HG03354 (cell line): ENCODE data around the gene ARRB1.
"Not testable (repeated sequence)": the region's sequence is repeated elsewhere in the genome, so short reads cannot be mapped to it uniquely, and the experiment has no call there.

Experiments used
- ATAC-seq: cut with Tn5 transposase; IDR thresholded peaks from one replicate; pipeline ENCODE4 v1.9.1; 2021; ENCODE audit warnings: mild to moderate bottlenecking; ENCODE audit not compliant: unreplicated experiment, poor library complexity, severe bottlenecking

The ARRB1 gene

DNA sequence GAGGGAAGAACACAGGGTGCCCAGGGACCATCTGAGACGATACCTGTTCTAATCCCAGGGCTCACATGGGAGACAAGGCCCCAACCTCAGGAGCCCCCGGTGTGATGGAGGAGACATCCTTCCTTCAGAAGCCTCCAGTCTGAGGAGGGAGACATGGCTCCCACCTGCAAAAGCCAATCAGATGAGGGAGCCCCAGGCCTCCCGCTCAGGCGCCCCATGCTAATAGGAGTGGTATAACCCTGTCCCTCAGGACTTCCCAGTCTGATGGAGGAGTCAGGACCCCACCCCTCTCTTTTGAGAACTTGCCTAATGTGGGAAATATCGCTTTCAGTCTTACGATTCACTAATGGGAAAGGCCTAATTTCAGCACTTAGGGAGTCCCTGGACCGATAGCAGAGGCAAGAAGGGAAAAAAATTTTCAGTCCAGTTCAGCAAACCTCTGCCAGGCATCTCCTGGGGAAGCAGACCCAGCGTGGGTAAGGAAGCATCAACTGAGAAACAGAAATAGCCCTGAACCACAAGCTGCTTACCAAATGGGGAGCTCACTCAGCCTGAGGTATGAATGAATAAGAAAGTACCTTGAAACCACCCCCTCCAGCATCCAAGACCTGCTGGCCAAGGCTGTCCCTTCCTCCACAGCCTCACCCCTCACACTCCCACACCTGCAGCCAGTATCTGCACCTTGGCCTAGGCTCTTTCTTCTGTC lies 5.9 kb downstream of the ARRB1 start:
- no peak for ATAC-seq

DNA sequence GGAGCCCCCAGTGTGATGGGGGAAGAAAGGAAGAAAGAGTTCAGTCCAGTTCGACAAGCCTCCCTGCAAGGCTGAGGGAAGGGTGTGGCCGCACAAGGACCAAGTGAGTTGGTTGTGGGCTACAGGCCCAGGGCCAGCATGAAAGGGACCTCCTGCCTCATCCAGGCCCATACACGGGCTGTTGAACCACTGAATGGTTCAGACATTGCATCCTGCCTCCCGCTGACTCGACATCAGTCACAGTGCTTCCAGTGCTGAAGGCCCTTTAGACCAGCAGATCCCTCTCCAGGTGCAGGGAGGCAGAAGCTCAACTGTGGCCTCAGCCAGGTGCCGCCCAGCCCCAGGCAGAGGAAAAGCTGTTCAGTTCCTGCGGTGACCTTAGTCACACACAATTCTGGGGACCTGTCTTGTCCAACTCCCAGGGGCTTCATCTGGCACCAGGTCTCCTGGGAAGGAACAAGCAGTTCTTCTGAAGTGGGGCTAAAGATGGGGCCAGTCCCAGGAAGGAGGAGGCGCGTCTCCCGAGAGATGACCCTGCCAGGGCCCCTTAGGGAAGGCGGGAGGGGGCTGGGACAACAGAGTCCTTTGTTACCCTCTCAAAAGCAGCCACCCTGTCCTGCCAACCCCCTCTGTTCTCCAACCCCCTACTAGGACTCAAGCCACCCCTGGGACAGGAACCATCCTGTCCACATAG lies 6.6 kb downstream of the ARRB1 start:
- no peak for ATAC-seq

DNA sequence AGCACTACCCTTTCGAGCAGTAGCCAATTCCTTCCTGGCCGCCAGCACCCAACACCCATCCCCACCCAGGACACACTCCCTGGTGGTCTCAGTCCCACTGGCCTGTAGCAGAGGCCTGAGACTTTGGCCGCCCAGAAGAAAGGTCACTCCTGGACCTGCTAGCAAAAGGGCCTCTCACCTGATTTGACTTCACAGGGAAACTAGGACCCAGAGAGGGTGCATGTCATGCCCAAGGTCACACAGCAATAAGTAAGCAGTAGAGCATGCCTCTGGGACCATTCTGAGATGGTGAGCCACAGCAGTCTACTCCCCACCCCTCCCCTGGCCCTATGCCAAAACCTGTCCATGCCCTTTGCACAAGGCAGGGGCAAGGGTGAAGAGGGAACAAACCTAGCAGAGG lies 7.3 kb downstream of the ARRB1 start:
- no peak for ATAC-seq

DNA sequence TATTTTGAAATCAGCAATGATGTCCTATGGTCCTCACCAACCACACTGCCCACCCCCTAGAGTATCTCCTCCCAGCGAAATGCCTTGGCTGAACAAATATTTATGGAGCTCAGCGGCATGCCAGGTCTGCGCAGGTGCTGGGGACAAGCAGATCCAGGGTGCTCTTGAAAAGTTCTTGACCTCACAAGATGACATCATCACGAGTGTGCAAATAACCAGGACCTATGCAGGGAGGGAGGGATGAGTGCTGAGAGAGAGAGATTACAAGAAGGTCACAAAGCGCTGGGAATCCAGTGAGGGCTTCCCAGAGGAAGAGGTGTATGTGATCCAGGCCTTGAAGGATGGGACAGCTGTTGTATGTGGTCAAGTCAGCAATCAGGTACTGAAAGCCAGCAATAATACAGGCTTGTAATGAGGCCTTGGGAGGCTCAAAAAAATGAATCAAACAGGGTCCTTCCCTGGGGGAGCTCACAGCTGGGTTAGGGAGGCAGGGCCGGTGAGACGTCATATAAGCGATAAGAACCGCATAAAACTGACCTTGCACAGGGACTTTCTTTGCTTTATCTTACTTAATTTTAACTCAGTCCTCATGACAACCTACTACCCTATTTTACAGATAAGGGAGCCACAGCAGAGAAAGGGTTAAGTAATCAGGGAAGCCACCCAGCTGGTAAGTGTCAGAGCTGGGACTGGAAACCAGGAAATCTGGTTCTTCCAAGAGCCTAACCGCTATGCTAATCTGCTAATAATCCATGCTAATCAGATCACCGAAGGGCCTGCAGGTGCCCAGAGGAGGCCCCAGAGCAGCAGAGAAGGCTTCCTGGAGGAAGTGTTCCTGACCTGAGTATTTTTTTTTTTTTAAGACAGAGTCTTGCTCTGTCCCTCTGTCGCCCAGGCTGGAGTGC lies 8.2 kb downstream of the ARRB1 start:
- ATAC-seq, result no peak

DNA sequence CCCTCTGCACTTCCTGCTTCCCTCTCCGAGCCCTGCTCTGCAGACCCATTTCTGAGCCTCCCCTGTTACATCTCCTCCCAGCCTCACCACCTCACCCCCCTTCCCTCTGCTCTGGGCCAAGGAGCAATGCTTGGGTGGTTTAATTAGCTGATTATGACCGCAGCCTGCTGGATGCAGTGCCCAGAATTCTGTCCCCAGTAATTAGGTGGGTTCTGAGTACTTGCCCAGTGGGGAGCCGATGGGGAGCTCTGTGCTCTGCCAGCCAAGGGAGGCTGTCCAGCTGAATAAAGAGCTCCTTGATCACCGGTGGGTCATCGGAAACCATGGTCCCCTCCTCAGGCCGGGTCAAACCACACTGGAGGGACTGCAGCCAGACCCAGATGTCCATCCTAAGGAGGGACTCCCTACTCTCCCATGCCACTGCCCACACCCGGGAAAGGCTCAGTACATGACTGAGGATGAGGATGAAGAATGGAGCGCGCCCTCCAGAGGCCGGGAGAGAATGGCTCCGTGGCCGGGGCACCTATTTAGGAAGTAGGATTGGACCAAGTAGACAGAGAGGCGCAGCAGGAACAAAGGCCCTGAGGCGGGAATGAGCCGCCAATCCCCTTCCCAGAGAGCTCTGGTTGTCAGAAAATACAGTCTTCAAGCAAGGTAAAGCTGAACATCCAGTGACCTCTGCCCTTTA lies 9.1 kb downstream of the ARRB1 start:
- ATAC-seq, result no peak

DNA sequence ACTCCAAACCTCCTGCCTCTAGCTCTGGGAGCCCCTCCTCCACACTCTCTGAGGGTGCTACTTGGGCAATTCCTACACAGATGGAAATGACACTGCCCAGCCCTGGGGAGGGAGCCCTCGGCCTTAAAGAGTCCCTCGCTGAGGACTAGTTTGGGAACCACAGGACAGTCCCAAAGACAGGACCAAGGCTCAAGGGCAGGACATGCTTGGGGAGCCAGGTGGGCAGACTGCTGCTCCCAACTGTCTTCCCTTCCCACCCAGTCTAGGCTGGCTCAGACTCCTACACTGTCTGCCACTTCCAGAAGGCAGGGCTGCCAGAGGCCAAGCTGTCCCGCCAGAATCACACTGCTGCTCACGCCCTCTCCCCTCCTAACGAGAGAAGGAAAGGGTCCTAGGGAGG lies 9.8 kb downstream of the ARRB1 start:
- ATAC-seq, result no peak

DNA sequence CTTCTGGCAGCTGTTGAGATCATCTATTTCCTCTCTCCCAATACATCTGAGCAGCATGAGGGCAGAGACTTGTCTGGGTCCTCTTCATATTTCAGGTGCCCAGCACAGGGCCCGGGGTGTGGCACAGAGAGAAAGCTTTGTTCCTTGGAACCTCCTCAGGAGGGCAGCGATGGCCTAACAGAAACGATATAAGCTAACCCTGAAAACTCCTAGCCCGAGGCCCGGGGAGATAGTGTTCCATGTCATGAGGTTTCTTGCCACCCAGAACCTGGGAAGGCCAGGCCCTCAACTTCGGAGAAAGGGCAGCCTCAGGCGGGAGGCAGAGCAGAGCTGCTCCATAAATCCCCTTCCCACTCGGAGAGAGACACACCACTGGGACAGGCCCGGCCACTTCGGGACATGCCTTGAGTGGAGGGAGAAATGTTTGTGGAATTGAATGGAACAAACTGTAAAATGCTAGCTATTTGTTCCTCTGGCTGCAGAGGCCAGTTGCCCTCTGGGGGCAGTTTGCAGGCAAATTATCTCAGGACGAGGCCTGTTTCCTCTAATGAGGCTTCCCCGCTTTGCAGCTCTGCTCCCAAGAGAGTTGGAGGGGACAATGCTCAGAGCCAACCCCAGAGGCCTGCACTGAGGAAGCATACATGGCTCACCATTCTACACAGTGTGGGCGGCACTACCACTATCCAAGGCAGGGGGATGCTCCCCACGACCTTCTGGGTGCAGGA lies 11.6 kb downstream of the ARRB1 start:
- no peak for ATAC-seq

DNA sequence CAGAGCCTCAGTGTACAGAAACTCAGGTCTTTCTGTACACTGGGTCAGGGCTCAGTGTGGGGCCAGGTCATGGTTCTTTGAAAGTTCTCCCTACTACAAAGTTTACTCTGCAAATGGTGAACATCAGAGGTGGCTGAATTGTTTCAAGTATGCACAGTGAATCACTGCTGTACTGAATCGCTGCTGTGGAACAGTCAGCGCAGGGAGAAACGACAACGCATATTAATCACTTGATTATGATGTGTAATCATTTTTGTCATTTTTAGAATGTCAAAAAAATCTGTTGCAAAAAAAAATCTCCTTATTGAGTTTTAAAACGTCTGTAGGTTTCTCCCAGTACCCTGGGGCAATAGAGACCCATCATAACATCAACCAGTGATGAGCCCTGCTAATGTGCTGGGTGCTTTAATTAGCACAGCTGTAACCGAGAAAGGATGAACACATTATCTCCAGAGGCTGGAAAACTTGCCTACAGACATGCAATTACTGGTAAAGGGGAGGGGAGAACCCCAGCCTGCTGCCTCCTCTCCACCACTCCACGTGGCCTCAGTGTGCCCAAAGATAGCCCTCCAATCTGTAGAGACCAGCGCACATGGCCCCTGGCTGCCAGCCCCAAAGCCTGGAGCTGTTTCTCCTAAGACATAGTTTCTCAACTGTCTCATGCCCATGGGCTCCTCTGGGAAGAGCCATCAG lies 12.8 kb downstream of the ARRB1 start:
- no peak for ATAC-seq

DNA sequence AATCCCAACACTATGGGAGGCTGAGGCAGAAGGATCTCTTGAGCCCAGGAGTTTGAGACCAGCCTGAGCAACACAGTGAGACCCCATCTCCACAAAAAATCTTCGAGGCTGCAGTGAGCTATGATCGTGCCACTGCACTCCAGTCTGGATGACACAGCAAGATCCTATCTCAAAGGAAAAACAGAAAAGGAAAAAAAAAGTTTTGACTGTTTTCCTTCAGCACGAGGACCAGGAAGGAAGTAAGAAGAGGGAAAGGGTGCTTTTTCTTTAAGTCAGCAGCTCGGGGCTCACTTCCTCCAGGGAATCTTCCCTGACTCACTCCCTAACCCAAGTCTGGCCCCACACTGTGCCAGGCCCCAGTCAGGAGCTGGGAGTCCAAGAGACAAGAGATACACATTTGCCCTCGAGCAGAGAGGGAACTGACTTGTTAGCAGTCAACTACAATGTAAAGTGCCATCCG lies 14.2 kb downstream of the ARRB1 start:
- ATAC-seq, result no peak

DNA sequence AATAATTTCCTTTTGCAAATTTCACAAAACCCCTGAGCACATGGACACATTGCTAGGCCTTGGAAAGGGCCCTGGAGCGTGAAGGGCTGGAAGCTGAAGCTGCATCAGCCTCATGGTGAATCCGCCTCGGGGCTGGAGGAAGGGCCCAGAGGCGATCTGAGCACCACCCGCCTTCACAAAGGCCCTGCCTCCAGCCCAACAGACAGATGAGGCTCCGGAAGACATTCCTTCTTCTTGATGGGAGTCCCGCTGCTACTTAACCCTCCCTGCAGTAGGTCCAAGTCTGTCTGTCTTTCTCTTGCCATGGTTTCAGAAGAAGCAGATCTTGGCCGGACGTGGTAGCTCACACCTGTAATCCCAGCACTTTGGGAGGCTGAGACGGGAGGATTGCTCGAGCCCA lies 16.5 kb downstream of the ARRB1 start:
- no peak for ATAC-seq

DNA sequence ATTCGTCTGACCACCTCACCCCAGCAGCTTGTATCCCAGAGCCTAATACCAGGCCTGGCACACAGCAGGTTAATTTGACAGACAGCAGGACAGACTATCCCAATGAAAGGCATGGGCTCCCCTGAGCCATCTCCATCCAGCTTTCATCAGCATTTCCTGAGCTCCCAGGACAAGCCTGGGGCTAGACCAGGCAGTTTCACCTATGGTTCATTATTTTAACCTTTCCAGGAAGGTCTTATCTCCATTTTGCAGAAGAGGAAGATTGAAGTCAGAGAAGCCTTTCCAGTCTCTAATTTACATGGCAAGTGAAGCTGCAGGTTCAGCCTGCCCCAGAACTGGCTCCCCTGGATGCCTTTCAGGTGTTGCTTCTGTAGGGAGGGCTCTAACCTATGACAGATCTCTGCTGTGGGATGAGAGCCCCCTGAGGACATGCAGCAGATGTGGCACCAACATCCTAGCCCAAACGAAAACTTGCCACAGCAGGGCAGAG lies 17.0 kb downstream of the ARRB1 start:
- no peak for ATAC-seq

DNA sequence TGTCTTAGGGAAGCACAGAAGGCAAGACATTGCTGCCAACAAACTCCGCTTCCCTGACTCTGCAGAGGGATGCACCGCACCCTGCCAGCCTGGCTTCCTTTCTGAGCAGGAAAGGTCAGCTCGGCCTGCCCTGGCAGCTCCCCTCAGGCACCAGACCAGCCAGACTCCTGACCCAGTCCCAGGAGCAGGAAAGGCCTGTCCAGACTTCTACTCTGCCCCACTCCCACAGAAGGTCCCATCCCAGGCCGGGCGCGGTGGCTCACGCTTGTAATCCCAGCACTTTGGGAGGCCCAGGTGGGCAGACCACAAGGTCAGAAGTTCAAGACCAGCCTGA lies 17.7 kb downstream of the ARRB1 start:
- ATAC-seq, result no peak

DNA sequence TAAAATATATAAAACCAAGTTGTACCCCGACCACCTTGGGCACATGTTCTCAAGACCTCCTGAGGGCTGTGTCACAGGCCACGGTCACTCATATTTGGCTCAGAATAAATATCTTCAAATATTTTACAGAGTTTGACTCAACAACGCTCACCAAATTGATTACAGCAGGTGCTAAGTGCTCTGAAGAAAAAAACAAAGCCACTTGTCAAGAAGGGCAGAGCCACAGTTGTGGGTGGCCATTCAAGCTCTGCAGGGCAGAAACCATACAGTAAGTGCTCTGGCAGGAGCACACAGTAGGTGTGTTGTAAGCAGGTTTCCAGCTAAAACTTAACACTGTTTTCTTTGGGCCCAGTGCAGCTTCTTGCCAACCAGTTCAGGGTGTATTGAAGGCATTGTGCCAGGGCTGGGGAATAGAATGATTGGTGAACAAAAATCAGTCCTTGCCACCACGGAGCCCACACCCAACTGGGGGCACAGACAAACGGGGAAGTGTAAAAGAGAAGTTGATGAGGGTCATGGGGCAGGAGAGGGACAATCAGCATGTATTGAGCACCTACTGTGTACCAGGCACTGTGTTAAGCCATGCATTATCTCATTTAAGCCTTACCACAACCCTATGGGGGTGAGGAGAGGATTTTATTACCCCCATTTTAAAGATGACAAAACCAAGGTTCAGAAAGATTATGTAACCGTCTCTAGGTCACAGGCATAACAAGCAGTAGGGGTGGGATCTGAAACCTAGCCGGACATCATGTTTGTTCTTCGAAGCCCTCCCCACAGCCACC lies 18.2 kb downstream of the ARRB1 start:
- ATAC-seq, result no peak

DNA sequence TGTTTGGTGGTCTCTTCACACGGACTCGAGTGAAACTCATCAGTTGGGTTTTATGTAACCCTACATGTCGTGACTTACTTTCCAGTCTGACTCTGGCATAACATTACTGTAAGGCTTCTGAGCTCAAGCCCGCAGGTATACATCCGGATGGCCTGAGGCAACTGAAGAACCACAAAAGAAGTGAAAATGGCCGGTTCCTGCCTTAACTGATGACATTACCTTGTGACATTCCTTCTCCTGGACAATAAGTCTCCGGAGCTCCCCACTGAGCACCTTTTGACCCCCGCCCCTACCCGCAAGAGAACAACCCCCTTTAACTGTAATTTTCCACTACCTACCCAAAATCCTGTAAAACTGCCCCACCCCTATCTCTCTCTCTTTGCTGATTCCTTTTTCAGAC lies 19.7 kb downstream of the ARRB1 start:
- ATAC-seq, result not testable (repeated sequence)

DNA sequence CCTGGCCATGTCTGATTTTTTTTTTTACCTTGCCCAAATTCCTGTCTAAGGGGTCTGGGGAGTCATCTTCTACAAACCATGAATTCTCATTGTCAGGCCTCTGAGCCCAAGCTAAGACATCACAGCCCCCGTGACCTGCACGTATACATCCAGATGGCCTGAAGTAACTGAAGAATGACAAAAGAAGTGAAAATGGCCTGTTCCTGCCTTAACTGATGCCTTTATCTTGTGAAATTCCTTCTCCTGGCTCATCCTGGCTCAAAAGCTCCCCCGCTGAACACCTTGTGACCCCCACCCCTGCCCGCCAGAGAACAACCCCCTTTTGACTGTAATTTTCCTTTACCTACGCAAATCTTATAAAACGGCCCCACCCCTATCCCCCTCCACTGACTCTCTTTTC lies 20.2 kb downstream of the ARRB1 start:
- not testable (repeated sequence) for ATAC-seq

DNA sequence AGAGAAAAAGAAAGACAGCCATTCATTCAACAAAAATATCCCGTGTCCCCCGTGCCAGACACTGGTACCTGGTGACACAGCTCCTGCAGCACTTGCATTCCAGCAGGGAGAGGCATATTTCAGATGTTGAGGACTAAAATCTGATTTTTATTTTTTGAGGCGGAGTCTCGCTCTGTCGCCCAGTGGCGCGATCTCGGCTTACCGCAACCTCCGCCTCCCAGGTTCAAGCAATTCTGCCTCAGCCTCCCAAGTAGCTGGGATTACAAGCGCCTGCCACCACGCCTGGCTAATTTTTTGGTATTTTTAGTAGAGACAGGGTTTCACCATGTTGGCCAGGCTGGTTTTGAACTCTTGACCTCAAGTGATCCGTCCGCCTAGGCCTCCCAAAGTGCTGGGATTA lies 20.6 kb downstream of the ARRB1 start:
- not testable (repeated sequence) for ATAC-seq

DNA sequence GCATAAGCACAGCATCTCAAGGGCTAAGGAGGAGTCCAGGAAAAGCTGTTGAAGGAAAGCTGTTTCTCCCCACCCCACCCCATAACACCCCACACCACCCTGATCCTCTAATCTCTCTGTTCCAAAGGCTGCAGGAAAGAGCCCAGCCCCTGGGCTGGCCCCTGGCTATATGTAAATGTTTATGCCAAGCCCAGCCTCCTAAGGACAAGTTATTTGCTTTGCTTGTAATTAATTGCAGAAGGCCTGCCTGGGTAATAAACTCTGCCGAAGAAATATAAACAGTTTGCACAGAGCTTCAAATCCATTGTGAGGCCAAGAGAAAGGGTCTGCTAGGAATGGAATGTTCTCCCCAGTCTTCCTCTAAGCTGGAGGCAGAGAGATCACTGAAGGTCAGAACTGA lies 21.2 kb downstream of the ARRB1 start:
- ATAC-seq, result no peak
